Tibial artery (tissue), 4 donors: ENCODE results near the gene TAPT1.

Experiments
- DNase-seq, 2 donors: peaks; one replicate each; pipeline ENCODE4 v3.0.0-alpha.2; 2019
- H3K27ac ChIP-seq, 2 donors: fragments of 200-600 bp; sonication (generic) in 1 of 2; 1 replicate in 1 of 2; 2 replicates in 1 of 2; pipeline ENCODE4 v1.5.1; 2018 to 2019; ENCODE audit warnings: mild to moderate bottlenecking in 1 of 2
- H3K27me3 ChIP-seq, 2 donors: fragments of 200-600 bp; sonication (generic) in 1 of 2; one replicate each; pipeline versions ENCODE4 v1.5.1 to v1.6.0; 2016 to 2019
- H3K36me3 ChIP-seq, 3 donors: fragments of 200-600 bp; sonication (generic) in 2 of 3; one replicate each; pipeline ENCODE4 v1.5.1; 2016 to 2019; ENCODE audit warnings: mild to moderate bottlenecking in 2 of 3
- H3K4me1 ChIP-seq, 4 donors: fragments of 200-600 bp; sonication (generic) in 2 of 4; 1 replicate in 3 of 4; 2 replicates in 1 of 4; pipeline ENCODE4 v1.5.1; 2016 to 2019
- H3K4me3 ChIP-seq, 2 donors: fragments of 200-600 bp; sonication (generic) in 1 of 2; 1 replicate in 1 of 2; 2 replicates in 1 of 2; pipeline ENCODE4 v1.5.1; 2018 to 2019; ENCODE audit warnings: mild to moderate bottlenecking in 2 of 2
- H3K9me3 ChIP-seq, 3 donors: fragments of 200-600 bp; sonication (generic) in 1 of 3; one replicate each; pipeline ENCODE4 v1.5.1; 2016 to 2019
- CTCF ChIP-seq, 2 experiments: fragments of 200-600 bp in 1 of 2; fragments of 450-650 bp in 1 of 2; IDR thresholded peaks; one replicate each; pipeline ENCODE4 v1.5.1; 2017 to 2019; ENCODE audit warnings: antibody characterized with exemption in 2 of 2, mild to moderate bottlenecking in 1 of 2, moderate library complexity in 1 of 2
- intact Hi-C: fragments of 100-400 bp; cut with DNase I; formaldehyde crosslinking; loops from one replicate; pipeline ENCODE4 v1.15.0; 2023; ENCODE audit warnings: low total_unique reads

The TAPT1 gene

GRCh38 chr4:16159286-16159685 lies 67.0 kb downstream of the TAPT1 start:
- Histone ChIP-seq H3K4me1 (peaks cover 0 to 13% (median 0%) of the 10 kb centered on the region in 4 donors), H3K4me3 (no peak overlapping the region), H3K27me3 (no peaks in the 10 kb centered on the region), H3K9me3 (no peaks in the 10 kb centered on the region), H3K27ac (no peak overlapping the region), H3K36me3 (peaks cover 23 to 33% (median 26%) of the 10 kb centered on the region in 3 donors)
- TF ChIP-seq CTCF (IDR thresholded peaks at IDR 0.05): no peak
- no peak for DNase-seq
- intact Hi-C loops: no loop called here

DNA sequence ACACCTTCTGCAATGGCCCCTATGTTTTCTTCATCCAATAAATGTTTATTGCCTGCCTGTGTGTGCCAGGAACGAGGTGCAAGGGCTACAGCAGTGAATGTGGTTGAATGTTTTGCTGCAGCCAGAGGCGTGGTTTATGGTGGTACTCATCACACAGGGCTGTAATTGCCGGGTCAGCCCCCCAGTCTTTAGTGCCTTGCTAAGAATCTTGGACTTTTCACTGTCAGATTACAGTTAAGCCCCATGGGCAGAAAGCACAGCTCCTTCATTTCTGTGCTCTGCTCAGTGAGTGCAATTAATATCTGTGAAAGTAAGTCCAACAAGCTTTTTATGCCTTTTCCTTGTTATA lies 67.8 kb downstream of the TAPT1 start:
- TF ChIP-seq CTCF (IDR thresholded peaks at IDR 0.05): no peak
- no peak overlapping the region for H3K27ac ChIP-seq
- DNase-seq: no peak

GRCh38 chr4:16157609-16158503 lies 68.4 kb downstream of the TAPT1 start:
- DNase-seq: no peak
- intact Hi-C loops: no loop called here
- Histone ChIP-seq H3K36me3 (peaks cover 9 to 24% (median 12%) of the 10 kb centered on the region in 3 donors), H3K9me3 (no peaks in the 10 kb centered on the region), H3K4me3 (no peak overlapping the region), H3K4me1 (peaks cover 0 to 13% (median 0%) of the 10 kb centered on the region in 4 donors), H3K27ac (no peak overlapping the region), H3K27me3 (no peaks in the 10 kb centered on the region)
- TF ChIP-seq CTCF (IDR thresholded peaks at IDR 0.05): no peak

More for the DNA sequence above, 67.8 kb downstream of the TAPT1 start:
- intact Hi-C loops: no loop called here
- Histone ChIP-seq H3K9me3 (no peaks in the 10 kb centered on the region), H3K4me3 (no peak overlapping the region), H3K4me1 (peaks cover 0 to 13% (median 0%) of the 10 kb centered on the region in 4 donors), H3K27me3 (no peaks in the 10 kb centered on the region), H3K36me3 (peaks cover 15 to 30% (median 18%) of the 10 kb centered on the region in 3 donors)

GRCh38 chr4:16155528-16156169 lies 70.6 kb downstream of the TAPT1 start:
- no peak for TF ChIP-seq CTCF (IDR thresholded peaks at IDR 0.05)
- Histone ChIP-seq H3K4me3 (no peak overlapping the region), H3K9me3 (no peaks in the 10 kb centered on the region), H3K36me3 (peaks cover 0 to 9% (median 6%) of the 10 kb centered on the region in 3 donors), H3K27me3 (no peaks in the 10 kb centered on the region), H3K4me1 (peaks cover 0 to 13% (median 0%) of the 10 kb centered on the region in 4 donors), H3K27ac (no peak overlapping the region)
- intact Hi-C loops: no loop called here
- no peak for DNase-seq

- intact Hi-C loops: no loop called here
- H3K9me3 ChIP-seq: no peaks in the 10 kb centered on the region
Measured at GRCh38 chr4:16154451-16154850, 71.8 kb downstream of the TAPT1 start.

More at GRCh38 chr4:16154451-16154850, 71.8 kb downstream of the TAPT1 start:
- Histone ChIP-seq H3K27ac (no peak overlapping the region), H3K4me3 (no peak overlapping the region), H3K27me3 (no peaks in the 10 kb centered on the region), H3K36me3 (no peaks in the 10 kb centered on the region), H3K4me1 (peaks cover 0 to 13% (median 0%) of the 10 kb centered on the region in 4 donors)
- no peak for TF ChIP-seq CTCF (IDR thresholded peaks at IDR 0.05)
- DNase-seq: no peak
